Posterior vena cava (tissue), 2 donors: Measurements from ENCODE around the gene ATP5F1D. TPM values are rescaled to one million over a fixed set of nuclear protein-coding genes. Genes with fewer than 3 reads are reported as not detected.

ENCODE experiments used
- total RNA-seq, 2 donors: library from RNA; stranded (reverse); fragmentation: NEBNext Ultra II Directional; extraction: Animal tissue kit (Norgen Biotek cat#: 25700); gene quantifications; one replicate each; pipeline ENCODE4 v1.2.1, GENCODE V29; 2021
- donor health status: DM: yes; HTN: yes; CAD: no.
- donor health status: DM: yes; HTN: yes; CAD: no.

ATP5F1D gene
- total RNA-seq, 2 donors from 2014 or later, result 125 to 137 TPM

Other genes starting within 250 kb of the ATP5F1D start
- gene GRIN3B, start 241.3 kb upstream of the ATP5F1D start, total RNA-seq, result under 1 TPM in 1 of 2 donors, not detected in 1; 0.05 TPM
- gene TMEM259, start 220.6 kb upstream of the ATP5F1D start, total RNA-seq, result 10 to 100 TPM; 96.5 to 99.8 TPM
- gene RNU6-2, start 220.2 kb upstream of the ATP5F1D start, total RNA-seq, result not detected
- gene CNN2, start 215.1 kb upstream of the ATP5F1D start, total RNA-seq, result 100 to 1,000 TPM in 1 of 2 donors, 10 to 100 TPM in 1; 94.7 to 136 TPM
- 1 to 10 TPM; 4.0 to 4.4 TPM for gene ABCA7, start 201.6 kb upstream of the ATP5F1D start, total RNA-seq
- 10 to 100 TPM in 1 of 2 donors, 1 to 10 TPM in 1; 10.0 to 26.8 TPM for gene ARHGAP45, start 174.6 kb upstream of the ATP5F1D start, total RNA-seq
- 100 to 1,000 TPM in 1 of 2 donors, 10 to 100 TPM in 1; 89.9 to 105 TPM for gene POLR2E, start 146.4 kb upstream of the ATP5F1D start, total RNA-seq
- 100 to 1,000 TPM; 176 to 193 TPM for gene GPX4, start 137.8 kb upstream of the ATP5F1D start, total RNA-seq
- gene SBNO2, start 67.5 kb upstream of the ATP5F1D start, total RNA-seq, result 10 to 100 TPM; 63.5 to 71.0 TPM
- gene STK11, start 36.0 kb upstream of the ATP5F1D start, total RNA-seq, result 10 to 100 TPM; 32.5 to 35.9 TPM
- 1 to 10 TPM; 1.5 to 2.7 TPM for gene CBARP, start 3.7 kb upstream of the ATP5F1D start, total RNA-seq
- gene MIDN, start 6.8 kb downstream of the ATP5F1D start, total RNA-seq, result 10 to 100 TPM; 76.5 to 86.3 TPM
- 100 to 1,000 TPM; 447 to 636 TPM for gene CIRBP, start 27.6 kb downstream of the ATP5F1D start, total RNA-seq
- 10 to 100 TPM; 25.2 to 27.2 TPM for gene FAM174C, start 33.8 kb downstream of the ATP5F1D start, total RNA-seq
- not detected for gene EFNA2, start 44.1 kb downstream of the ATP5F1D start, total RNA-seq
- gene NDUFS7, start 142.2 kb downstream of the ATP5F1D start, total RNA-seq, result 10 to 100 TPM; 54.4 to 55.1 TPM
- 10 to 100 TPM in 1 of 2 donors, 1 to 10 TPM in 1; 8.7 to 12.8 TPM for gene GAMT, start 159.8 kb downstream of the ATP5F1D start, total RNA-seq
- 10 to 100 TPM; 59.7 to 75.8 TPM for gene DAZAP1, start 165.8 kb downstream of the ATP5F1D start, total RNA-seq
- 100 to 1,000 TPM; 722 to 743 TPM for gene RPS15, start 196.6 kb downstream of the ATP5F1D start, total RNA-seq
- under 1 TPM; 0.05 to 0.10 TPM for gene APC2, start 208.4 kb downstream of the ATP5F1D start, total RNA-seq
- 10 to 100 TPM; 16.2 to 17.3 TPM for gene C19orf25, start 237.5 kb downstream of the ATP5F1D start, total RNA-seq
- 1 to 10 TPM in 1 of 2 donors, under 1 TPM in 1; 0.52 to 1.8 TPM for gene PCSK4, start 248.6 kb downstream of the ATP5F1D start, total RNA-seq
- gene REEP6, start 249.4 kb downstream of the ATP5F1D start, total RNA-seq, result 1 to 10 TPM in 1 of 2 donors, under 1 TPM in 1; 0.33 to 1.2 TPM